ENCODE data around the gene CMIP.

Gene CMIP

DNA sequence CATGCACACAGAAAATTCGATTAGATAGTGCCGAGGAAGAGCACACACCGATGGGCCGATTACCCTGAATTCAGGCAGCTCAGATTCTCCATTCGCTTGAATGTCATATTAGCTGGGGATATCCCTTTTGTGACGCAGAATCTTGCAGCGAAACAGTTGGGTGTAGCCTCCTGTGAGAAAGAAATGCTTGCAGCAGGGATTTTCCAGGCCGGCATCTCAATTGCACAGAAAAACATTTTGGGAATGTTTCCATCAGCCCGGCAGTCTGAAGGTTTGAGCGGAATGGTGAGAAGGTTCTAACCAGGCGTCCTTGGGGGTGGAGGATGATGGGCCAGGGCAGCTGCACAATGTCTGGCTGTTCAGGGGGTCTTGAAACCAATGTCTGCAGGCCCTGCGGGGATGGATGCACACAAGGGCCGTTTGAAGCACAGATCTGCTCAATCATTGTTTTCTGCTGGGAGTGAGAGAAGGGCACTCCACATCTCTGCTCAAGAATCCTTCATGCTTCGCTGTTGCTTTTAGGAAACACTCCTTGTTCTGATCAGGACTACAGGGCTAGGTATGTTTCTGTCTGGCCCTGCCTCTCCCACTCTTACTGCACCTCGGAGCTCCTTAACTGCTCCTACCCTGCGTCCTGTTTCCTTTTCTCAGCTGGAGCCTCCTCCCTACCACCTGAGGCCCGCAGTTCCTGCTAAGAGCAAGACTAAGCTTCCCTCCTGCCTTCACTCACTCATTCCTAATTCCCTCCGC, 94.6 kb downstream of the CMIP start:
- Mint-ChIP-seq H3K27me3 (ENCODE audit: low read depth) (no peaks in the 10 kb centered on the region), H3K36me3 (ENCODE audit: low read depth) (peaks cover 7% of the 10 kb centered on the region), H3K27ac (peak overlapping the region; percentile 73 to 80 (median 73)), H3K4me1 (peaks cover 82% of the 10 kb centered on the region), H3K4me3 (peak overlapping the region in 2 of 3 experiments; percentile 3 to 40), H3K9me3 (no peaks in the 10 kb centered on the region)
- TF ChIP-seq, protein P1, sequence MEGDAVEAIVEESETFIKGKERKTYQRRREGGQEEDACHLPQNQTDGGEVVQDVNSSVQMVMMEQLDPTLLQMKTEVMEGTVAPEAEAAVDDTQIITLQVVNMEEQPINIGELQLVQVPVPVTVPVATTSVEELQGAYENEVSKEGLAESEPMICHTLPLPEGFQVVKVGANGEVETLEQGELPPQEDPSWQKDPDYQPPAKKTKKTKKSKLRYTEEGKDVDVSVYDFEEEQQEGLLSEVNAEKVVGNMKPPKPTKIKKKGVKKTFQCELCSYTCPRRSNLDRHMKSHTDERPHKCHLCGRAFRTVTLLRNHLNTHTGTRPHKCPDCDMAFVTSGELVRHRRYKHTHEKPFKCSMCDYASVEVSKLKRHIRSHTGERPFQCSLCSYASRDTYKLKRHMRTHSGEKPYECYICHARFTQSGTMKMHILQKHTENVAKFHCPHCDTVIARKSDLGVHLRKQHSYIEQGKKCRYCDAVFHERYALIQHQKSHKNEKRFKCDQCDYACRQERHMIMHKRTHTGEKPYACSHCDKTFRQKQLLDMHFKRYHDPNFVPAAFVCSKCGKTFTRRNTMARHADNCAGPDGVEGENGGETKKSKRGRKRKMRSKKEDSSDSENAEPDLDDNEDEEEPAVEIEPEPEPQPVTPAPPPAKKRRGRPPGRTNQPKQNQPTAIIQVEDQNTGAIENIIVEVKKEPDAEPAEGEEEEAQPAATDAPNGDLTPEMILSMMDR (IDR thresholded peaks at IDR 0.05; ENCODE audit: unreplicated experiment in 3 of 3) = no peak

DNA sequence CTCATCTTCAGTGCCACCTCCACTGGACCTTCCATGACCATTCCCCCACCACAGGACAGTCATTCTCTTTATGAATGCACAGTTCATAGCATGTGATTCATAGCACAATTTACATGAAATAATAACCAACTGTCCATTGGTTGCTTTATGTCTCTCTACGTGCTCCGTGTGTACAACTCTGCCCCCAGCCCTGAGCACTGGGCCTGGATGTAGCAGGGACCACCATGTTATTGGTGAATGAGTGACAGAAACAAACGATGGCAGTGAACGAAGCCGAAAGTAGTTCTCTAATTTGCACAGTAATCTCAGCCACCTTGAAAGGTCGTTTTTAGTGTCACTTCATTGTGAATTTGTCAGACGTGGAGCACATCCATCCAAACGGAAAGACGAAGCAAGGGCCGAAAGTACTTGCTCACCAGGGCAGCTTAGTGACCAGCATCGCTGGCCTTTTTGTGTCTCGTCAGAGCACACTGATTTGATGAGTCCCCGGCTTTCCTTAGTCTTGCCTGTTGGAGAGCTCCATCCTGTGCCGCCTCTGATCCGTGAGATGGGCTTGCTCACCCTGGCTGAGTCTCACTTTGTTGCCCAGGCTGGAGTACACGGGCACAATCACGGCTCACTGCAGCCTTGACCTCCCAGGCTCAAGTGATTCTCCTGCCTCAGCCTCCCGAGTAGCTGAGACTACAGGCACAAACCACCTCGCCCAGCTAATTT, 95.3 kb downstream of the CMIP start:
- H3K36me3 Mint-ChIP-seq (ENCODE audit: low read depth) = peaks cover 7% of the 10 kb centered on the region
- H3K27ac Mint-ChIP-seq = peak overlapping the region; percentile 73 to 80 (median 73)
- H3K4me3 Mint-ChIP-seq = peak overlapping the region in 2 of 3 experiments; percentile 3 to 40
- H3K27me3 Mint-ChIP-seq (ENCODE audit: low read depth) = no peaks in the 10 kb centered on the region
- peaks cover 82% of the 10 kb centered on the region for H3K4me1 Mint-ChIP-seq
- TF ChIP-seq, protein P1 (IDR thresholded peaks at IDR 0.05; ENCODE audit: unreplicated experiment in 3 of 3) = no peak
- H3K9me3 Mint-ChIP-seq = no peaks in the 10 kb centered on the region

DNA sequence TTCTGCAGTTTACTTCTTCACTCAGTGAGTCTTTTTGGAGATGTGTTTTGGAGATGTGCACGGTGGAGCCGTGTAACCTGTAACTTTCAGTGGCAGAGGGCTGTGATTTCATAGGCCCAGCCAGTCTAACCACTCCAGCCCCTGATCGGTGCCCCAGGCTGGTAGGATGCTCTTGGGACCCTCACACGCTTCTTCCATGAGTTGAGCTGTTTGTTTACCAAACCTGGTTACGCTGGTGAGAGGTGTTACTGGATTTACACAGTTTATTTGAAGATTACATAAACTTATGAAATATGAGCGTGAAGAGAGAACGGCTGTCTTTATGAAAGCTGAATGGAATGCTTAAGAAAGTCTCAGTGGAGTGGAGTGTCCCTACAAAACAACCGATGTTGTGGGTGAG, 96.7 kb downstream of the CMIP start:
- peaks cover 83% of the 10 kb centered on the region for H3K4me1 Mint-ChIP-seq
- peaks cover 4% of the 10 kb centered on the region for H3K36me3 Mint-ChIP-seq (ENCODE audit: low read depth)
- no peaks in the 10 kb centered on the region for H3K9me3 Mint-ChIP-seq
- H3K27me3 Mint-ChIP-seq (ENCODE audit: low read depth) = no peaks in the 10 kb centered on the region
- H3K4me3 Mint-ChIP-seq = no peak overlapping the region
- TF ChIP-seq, protein P1 (IDR thresholded peaks at IDR 0.05; ENCODE audit: unreplicated experiment in 3 of 3) = no peak
- H3K27ac Mint-ChIP-seq = peak overlapping the region in 2 of 3 experiments; percentile 23 to 36

DNA sequence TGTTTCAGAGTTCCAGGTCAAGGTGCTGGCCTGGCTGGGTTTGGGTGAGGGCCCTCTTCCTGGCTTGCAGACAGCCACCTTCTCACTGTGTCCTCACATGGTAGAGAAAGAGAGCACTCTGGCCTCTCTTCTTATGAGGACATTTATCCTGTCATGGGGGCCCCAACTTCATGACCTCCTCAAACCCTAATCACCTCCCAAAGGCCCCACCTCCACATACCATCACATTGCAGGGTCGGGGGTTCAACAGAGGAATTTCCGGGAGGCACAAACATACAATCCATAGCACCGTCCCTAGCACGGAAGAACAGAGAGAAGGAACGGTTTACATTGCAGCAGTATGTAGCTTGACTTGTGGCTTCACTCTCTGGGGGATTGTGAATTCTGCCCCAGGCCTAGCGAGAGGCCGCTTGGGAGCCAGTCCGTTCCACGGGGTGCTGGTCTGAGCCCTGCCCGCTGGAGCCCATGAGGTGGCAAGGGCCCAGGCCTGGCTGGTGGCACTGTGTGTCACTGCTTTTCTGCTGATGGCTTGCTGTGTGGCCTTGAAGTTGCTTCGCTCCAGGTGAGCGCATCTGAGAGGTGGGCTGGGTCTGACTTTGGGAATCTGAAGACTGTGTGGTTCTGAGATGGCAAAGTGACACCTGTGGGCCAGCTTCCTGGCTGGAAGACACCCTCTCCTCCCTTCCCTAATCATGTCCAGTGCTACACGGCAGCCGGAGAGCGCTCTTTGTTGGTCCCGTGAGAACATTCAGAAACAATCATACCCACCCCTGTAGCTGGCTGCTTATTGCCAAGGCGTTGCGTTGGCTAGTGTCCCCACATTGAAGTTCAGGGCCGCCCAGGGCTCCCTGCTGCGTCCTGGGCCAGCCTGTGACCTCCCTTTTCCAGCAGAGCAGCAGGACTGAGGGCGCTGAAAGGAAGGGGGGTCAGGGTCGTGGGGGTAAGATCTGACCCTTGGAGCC, 98.3 kb downstream of the CMIP start:
- H3K36me3 Mint-ChIP-seq (ENCODE audit: low read depth) = no peaks in the 10 kb centered on the region
- H3K27me3 Mint-ChIP-seq (ENCODE audit: low read depth) = no peaks in the 10 kb centered on the region
- TF ChIP-seq, protein P1 (IDR thresholded peaks at IDR 0.05; ENCODE audit: unreplicated experiment in 3 of 3) = no peak
- H3K9me3 Mint-ChIP-seq = no peaks in the 10 kb centered on the region
- peak overlapping the region; percentile 26 to 54 (median 37) for H3K27ac Mint-ChIP-seq
- H3K4me1 Mint-ChIP-seq = peaks cover 80% of the 10 kb centered on the region
- H3K4me3 Mint-ChIP-seq = no peak overlapping the region

DNA sequence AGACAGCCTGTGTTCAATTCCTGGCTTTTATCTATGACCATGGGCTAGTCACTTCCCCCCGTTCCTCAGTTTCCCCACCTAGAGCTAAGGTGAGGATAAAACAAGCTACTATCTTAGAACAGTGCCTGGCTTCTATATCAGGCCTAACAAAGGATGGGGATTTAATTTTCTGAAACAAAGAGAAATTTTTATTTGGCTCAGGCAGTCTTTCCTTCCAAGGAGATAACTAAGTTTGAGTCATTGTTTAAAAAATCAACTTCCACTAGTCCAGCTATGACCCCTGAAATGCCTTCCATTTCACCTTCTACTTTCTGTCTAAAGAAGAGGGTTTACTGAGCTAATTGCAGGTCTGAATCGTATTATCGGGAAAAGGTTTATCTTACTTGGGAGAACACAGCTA, 99.0 kb downstream of the CMIP start:
- H3K4me1 Mint-ChIP-seq = peaks cover 73% of the 10 kb centered on the region
- no peak overlapping the region for H3K4me3 Mint-ChIP-seq
- H3K27me3 Mint-ChIP-seq (ENCODE audit: low read depth) = no peaks in the 10 kb centered on the region
- TF ChIP-seq, protein P1 (IDR thresholded peaks at IDR 0.05; ENCODE audit: unreplicated experiment in 3 of 3) = no peak
- H3K36me3 Mint-ChIP-seq (ENCODE audit: low read depth) = no peaks in the 10 kb centered on the region
- peak overlapping the region; percentile 37 to 60 (median 58) for H3K27ac Mint-ChIP-seq
- H3K9me3 Mint-ChIP-seq = no peaks in the 10 kb centered on the region
